Measurements from ENCODE around the gene INMT. TPM values are rescaled to one million over a fixed set of nuclear protein-coding genes. Genes with fewer than 3 reads are reported as not detected.

INMT gene
- total and polyA plus RNA-seq, 10 of the 15 experiments (the other 5 are each of a cell fraction or from before 2014, with no cell fraction given) = 0.03 to 0.20 (median 0.10) TPM; not detected in 7

- TF ChIP-seq, protein P1, sequence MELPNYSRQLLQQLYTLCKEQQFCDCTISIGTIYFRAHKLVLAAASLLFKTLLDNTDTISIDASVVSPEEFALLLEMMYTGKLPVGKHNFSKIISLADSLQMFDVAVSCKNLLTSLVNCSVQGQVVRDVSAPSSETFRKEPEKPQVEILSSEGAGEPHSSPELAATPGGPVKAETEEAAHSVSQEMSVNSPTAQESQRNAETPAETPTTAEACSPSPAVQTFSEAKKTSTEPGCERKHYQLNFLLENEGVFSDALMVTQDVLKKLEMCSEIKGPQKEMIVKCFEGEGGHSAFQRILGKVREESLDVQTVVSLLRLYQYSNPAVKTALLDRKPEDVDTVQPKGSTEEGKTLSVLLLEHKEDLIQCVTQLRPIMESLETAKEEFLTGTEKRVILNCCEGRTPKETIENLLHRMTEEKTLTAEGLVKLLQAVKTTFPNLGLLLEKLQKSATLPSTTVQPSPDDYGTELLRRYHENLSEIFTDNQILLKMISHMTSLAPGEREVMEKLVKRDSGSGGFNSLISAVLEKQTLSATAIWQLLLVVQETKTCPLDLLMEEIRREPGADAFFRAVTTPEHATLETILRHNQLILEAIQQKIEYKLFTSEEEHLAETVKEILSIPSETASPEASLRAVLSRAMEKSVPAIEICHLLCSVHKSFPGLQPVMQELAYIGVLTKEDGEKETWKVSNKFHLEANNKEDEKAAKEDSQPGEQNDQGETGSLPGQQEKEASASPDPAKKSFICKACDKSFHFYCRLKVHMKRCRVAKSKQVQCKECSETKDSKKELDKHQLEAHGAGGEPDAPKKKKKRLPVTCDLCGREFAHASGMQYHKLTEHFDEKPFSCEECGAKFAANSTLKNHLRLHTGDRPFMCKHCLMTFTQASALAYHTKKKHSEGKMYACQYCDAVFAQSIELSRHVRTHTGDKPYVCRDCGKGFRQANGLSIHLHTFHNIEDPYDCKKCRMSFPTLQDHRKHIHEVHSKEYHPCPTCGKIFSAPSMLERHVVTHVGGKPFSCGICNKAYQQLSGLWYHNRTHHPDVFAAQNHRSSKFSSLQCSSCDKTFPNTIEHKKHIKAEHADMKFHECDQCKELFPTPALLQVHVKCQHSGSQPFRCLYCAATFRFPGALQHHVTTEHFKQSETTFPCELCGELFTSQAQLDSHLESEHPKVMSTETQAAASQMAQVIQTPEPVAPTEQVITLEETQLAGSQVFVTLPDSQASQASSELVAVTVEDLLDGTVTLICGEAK (IDR thresholded peaks at IDR 0.05; ENCODE audit: borderline replicate concordance) = no peak
- TF ChIP-seq, protein P2, sequence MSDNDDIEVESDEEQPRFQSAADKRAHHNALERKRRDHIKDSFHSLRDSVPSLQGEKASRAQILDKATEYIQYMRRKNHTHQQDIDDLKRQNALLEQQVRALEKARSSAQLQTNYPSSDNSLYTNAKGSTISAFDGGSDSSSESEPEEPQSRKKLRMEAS (IDR thresholded peaks at IDR 0.05; ENCODE audit: low read depth, low read length) = no peak
- TF ChIP-seq ZBTB4 (CRISPR knock-in tag; IDR thresholded peaks at IDR 0.05) = no peak
- no peak for TF ChIP-seq POLR2AphosphoS5 (IDR thresholded peaks at IDR 0.05; ENCODE audit: low read length)
- TF ChIP-seq NFXL1 (IDR thresholded peaks at IDR 0.05; ENCODE audit: borderline replicate concordance) = no peak
- no peak for TF ChIP-seq SREBF2 (IDR thresholded peaks at IDR 0.05; ENCODE audit: low read length)
- no peak for TF ChIP-seq POU2F2 (IDR thresholded peaks at IDR 0.05; ENCODE audit: borderline replicate concordance, low read depth, low read length)
- TF ChIP-seq, protein P3, sequence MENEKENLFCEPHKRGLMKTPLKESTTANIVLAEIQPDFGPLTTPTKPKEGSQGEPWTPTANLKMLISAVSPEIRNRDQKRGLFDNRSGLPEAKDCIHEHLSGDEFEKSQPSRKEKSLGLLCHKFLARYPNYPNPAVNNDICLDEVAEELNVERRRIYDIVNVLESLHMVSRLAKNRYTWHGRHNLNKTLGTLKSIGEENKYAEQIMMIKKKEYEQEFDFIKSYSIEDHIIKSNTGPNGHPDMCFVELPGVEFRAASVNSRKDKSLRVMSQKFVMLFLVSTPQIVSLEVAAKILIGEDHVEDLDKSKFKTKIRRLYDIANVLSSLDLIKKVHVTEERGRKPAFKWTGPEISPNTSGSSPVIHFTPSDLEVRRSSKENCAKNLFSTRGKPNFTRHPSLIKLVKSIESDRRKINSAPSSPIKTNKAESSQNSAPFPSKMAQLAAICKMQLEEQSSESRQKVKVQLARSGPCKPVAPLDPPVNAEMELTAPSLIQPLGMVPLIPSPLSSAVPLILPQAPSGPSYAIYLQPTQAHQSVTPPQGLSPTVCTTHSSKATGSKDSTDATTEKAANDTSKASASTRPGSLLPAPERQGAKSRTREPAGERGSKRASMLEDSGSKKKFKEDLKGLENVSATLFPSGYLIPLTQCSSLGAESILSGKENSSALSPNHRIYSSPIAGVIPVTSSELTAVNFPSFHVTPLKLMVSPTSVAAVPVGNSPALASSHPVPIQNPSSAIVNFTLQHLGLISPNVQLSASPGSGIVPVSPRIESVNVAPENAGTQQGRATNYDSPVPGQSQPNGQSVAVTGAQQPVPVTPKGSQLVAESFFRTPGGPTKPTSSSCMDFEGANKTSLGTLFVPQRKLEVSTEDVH (IDR thresholded peaks at IDR 0.05; ENCODE audit: low read depth, partially characterized antibody) = no peak
- TF ChIP-seq MXI1 (IDR thresholded peaks at IDR 0.05; ENCODE audit: low read depth, low read length) = no peak
- TF ChIP-seq BHLHE40 (IDR thresholded peaks at IDR 0.05; ENCODE audit: borderline replicate concordance in 1 of 2, low read depth in 2 of 2, low read length in 1 of 2) = no peak
- no peak for TF ChIP-seq RFX5 (IDR thresholded peaks at IDR 0.05; ENCODE audit: low read depth, low read length)
Observed at GRCh38 chr7:30735631-30736030, 16.3 kb upstream of the INMT start (continued).
